ENCODE results near the gene TIGD1. TPM values are rescaled to one million over a fixed set of nuclear protein-coding genes. Genes with fewer than 3 reads are reported as not detected.
A peak's percentile ranks its signal among the peaks of the same experiment; 100 is the strongest.

The TIGD1 gene
- total and polyA plus RNA-seq, 2 experiments from 2014 or later, result 7.6 to 9.3 TPM

DNA sequence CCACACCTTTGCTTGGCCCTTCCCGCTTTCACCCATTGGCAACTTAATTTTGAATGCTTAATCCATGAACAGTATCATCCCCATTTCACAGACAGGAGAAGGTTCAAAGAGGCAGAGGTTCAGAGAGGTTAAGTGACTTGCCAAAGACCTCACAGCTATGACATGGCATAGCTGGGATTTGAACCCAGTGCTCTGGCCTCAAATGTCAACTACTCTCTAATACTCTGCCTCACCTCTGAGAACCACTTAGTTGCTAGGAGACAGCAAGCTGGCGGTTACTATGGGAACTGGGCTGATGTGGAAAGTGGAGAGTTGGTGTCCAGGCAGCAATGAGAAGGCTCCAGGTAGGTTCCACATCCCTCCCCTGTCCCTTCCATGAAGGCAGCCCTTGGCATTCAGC, 45.9 kb downstream of the TIGD1 start:
- H3K36me3 ChIP-seq (ENCODE audit: insufficient read depth), result no peaks in the 10 kb centered on the region
- H2AFZ ChIP-seq, result no peak overlapping the region
- peaks cover 21% of the 10 kb centered on the region; the same call in 1 of the 2 replicates for H3K4me1 ChIP-seq (ENCODE audit: insufficient read depth)
- H3K9me2 ChIP-seq (ENCODE audit: insufficient read depth), result no peaks in the 10 kb centered on the region
- H3K27ac ChIP-seq (ENCODE audit: low read depth), result no peak overlapping the region
- no peaks in the 10 kb centered on the region; the same call in 1 of the 2 replicates for H3F3A ChIP-seq (replicated peaks; ENCODE audit: low read depth)
- DNase-seq (ENCODE audit: low spot score) (peak; percentile 62), ATAC-seq (no peak)
- TF ChIP-seq, protein P1, sequence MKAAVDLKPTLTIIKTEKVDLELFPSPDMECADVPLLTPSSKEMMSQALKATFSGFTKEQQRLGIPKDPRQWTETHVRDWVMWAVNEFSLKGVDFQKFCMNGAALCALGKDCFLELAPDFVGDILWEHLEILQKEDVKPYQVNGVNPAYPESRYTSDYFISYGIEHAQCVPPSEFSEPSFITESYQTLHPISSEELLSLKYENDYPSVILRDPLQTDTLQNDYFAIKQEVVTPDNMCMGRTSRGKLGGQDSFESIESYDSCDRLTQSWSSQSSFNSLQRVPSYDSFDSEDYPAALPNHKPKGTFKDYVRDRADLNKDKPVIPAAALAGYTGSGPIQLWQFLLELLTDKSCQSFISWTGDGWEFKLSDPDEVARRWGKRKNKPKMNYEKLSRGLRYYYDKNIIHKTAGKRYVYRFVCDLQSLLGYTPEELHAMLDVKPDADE (IDR thresholded peaks at IDR 0.05), result no peak
- TF ChIP-seq POLR2AphosphoS5 (IDR thresholded peaks at IDR 0.05; ENCODE audit: low read depth) (no peak), ZNF114 (CRISPR knock-in tag; IDR thresholded peaks at IDR 0.05) (no peak), STAT1 (IDR thresholded peaks at IDR 0.05; ENCODE audit: unreplicated experiment) (no peak), NANOG (IDR thresholded peaks at IDR 0.05; ENCODE audit: borderline replicate concordance) (no peak), JUNB (IDR thresholded peaks at IDR 0.05; ENCODE audit: unreplicated experiment) (no peak), ZNF331 (CRISPR knock-in tag; IDR thresholded peaks at IDR 0.05; ENCODE audit: low read depth) (no peak), EZH2phosphoT487 (IDR thresholded peaks at IDR 0.05; ENCODE audit: unreplicated experiment) (no peak), CREB1 (CRISPR knock-in tag; IDR thresholded peaks at IDR 0.05; ENCODE audit: low read depth) (no peak), EZH2 (IDR thresholded peaks at IDR 0.05; ENCODE audit: low read depth, unreplicated experiment) (no peak)
- TF ChIP-seq, protein P2, sequence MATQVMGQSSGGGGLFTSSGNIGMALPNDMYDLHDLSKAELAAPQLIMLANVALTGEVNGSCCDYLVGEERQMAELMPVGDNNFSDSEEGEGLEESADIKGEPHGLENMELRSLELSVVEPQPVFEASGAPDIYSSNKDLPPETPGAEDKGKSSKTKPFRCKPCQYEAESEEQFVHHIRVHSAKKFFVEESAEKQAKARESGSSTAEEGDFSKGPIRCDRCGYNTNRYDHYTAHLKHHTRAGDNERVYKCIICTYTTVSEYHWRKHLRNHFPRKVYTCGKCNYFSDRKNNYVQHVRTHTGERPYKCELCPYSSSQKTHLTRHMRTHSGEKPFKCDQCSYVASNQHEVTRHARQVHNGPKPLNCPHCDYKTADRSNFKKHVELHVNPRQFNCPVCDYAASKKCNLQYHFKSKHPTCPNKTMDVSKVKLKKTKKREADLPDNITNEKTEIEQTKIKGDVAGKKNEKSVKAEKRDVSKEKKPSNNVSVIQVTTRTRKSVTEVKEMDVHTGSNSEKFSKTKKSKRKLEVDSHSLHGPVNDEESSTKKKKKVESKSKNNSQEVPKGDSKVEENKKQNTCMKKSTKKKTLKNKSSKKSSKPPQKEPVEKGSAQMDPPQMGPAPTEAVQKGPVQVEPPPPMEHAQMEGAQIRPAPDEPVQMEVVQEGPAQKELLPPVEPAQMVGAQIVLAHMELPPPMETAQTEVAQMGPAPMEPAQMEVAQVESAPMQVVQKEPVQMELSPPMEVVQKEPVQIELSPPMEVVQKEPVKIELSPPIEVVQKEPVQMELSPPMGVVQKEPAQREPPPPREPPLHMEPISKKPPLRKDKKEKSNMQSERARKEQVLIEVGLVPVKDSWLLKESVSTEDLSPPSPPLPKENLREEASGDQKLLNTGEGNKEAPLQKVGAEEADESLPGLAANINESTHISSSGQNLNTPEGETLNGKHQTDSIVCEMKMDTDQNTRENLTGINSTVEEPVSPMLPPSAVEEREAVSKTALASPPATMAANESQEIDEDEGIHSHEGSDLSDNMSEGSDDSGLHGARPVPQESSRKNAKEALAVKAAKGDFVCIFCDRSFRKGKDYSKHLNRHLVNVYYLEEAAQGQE (IDR thresholded peaks at IDR 0.05; ENCODE audit: unreplicated experiment), result no peak
- TF ChIP-seq, protein P3, sequence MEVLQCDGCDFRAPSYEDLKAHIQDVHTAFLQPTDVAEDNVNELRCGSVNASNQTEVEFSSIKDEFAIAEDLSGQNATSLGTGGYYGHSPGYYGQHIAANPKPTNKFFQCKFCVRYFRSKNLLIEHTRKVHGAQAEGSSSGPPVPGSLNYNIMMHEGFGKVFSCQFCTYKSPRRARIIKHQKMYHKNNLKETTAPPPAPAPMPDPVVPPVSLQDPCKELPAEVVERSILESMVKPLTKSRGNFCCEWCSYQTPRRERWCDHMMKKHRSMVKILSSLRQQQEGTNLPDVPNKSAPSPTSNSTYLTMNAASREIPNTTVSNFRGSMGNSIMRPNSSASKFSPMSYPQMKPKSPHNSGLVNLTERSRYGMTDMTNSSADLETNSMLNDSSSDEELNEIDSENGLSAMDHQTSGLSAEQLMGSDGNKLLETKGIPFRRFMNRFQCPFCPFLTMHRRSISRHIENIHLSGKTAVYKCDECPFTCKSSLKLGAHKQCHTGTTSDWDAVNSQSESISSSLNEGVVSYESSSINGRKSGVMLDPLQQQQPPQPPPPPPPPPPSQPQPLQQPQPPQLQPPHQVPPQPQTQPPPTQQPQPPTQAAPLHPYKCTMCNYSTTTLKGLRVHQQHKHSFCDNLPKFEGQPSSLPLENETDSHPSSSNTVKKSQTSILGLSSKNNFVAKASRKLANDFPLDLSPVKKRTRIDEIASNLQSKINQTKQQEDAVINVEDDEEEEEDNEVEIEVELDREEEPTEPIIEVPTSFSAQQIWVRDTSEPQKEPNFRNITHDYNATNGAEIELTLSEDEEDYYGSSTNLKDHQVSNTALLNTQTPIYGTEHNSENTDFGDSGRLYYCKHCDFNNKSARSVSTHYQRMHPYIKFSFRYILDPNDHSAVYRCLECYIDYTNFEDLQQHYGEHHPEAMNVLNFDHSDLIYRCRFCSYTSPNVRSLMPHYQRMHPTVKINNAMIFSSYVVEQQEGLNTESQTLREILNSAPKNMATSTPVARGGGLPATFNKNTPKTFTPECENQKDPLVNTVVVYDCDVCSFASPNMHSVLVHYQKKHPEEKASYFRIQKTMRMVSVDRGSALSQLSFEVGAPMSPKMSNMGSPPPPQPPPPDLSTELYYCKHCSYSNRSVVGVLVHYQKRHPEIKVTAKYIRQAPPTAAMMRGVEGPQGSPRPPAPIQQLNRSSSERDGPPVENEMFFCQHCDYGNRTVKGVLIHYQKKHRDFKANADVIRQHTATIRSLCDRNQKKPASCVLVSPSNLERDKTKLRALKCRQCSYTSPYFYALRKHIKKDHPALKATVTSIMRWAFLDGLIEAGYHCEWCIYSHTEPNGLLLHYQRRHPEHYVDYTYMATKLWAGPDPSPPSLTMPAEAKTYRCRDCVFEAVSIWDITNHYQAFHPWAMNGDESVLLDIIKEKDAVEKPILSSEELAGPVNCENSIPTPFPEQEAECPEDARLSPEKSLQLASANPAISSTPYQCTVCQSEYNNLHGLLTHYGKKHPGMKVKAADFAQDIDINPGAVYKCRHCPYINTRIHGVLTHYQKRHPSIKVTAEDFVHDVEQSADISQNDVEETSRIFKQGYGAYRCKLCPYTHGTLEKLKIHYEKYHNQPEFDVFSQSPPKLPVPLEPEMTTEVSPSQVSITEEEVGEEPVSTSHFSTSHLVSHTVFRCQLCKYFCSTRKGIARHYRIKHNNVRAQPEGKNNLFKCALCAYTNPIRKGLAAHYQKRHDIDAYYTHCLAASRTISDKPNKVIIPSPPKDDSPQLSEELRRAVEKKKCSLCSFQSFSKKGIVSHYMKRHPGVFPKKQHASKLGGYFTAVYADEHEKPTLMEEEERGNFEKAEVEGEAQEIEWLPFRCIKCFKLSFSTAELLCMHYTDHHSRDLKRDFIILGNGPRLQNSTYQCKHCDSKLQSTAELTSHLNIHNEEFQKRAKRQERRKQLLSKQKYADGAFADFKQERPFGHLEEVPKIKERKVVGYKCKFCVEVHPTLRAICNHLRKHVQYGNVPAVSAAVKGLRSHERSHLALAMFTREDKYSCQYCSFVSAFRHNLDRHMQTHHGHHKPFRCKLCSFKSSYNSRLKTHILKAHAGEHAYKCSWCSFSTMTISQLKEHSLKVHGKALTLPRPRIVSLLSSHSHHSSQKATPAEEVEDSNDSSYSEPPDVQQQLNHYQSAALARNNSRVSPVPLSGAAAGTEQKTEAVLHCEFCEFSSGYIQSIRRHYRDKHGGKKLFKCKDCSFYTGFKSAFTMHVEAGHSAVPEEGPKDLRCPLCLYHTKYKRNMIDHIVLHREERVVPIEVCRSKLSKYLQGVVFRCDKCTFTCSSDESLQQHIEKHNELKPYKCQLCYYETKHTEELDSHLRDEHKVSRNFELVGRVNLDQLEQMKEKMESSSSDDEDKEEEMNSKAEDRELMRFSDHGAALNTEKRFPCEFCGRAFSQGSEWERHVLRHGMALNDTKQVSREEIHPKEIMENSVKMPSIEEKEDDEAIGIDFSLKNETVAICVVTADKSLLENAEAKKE (CRISPR knock-in tag; IDR thresholded peaks at IDR 0.05), result no peak
- TF ChIP-seq, protein P4, sequence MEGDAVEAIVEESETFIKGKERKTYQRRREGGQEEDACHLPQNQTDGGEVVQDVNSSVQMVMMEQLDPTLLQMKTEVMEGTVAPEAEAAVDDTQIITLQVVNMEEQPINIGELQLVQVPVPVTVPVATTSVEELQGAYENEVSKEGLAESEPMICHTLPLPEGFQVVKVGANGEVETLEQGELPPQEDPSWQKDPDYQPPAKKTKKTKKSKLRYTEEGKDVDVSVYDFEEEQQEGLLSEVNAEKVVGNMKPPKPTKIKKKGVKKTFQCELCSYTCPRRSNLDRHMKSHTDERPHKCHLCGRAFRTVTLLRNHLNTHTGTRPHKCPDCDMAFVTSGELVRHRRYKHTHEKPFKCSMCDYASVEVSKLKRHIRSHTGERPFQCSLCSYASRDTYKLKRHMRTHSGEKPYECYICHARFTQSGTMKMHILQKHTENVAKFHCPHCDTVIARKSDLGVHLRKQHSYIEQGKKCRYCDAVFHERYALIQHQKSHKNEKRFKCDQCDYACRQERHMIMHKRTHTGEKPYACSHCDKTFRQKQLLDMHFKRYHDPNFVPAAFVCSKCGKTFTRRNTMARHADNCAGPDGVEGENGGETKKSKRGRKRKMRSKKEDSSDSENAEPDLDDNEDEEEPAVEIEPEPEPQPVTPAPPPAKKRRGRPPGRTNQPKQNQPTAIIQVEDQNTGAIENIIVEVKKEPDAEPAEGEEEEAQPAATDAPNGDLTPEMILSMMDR (conservative IDR thresholded peaks at IDR 0.05; ENCODE audit: low read depth in 2 of 2), result no peak
- H3K79me2 ChIP-seq (replicated peaks; ENCODE audit: insufficient read depth), result no peaks in the 10 kb centered on the region
- H3K27me3 Mint-ChIP-seq (ENCODE audit: insufficient read depth, low read depth, poor library complexity), result peaks cover 64% of the 10 kb centered on the region
- H3K36me3 Mint-ChIP-seq (ENCODE audit: low read depth), result no peaks in the 10 kb centered on the region
- no peak overlapping the region for H3K27ac Mint-ChIP-seq
- no peak overlapping the region for H3K4me2 ChIP-seq
- H4K20me1 ChIP-seq (replicated peaks; ENCODE audit: insufficient read depth), result no peaks in the 10 kb centered on the region
- peak overlapping the region; percentile 81 for H3K4me3 Mint-ChIP-seq
- H3K4me1 Mint-ChIP-seq, result peaks cover 30% of the 10 kb centered on the region
- no peaks in the 10 kb centered on the region for H3K9me3 Mint-ChIP-seq
- H3K4me3 ChIP-seq, result no peak overlapping the region
- peaks cover 46% of the 10 kb centered on the region for H3K27me3 ChIP-seq (ENCODE audit: insufficient read depth)

All from GM23338 (cell line).